Measurements from ENCODE around the gene CDKL4.

GRCh38 chr2:39210846-39211245, 32.9 kb downstream of the CDKL4 start:
- TF ChIP-seq, protein P1, sequence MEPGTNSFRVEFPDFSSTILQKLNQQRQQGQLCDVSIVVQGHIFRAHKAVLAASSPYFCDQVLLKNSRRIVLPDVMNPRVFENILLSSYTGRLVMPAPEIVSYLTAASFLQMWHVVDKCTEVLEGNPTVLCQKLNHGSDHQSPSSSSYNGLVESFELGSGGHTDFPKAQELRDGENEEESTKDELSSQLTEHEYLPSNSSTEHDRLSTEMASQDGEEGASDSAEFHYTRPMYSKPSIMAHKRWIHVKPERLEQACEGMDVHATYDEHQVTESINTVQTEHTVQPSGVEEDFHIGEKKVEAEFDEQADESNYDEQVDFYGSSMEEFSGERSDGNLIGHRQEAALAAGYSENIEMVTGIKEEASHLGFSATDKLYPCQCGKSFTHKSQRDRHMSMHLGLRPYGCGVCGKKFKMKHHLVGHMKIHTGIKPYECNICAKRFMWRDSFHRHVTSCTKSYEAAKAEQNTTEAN (CRISPR knock-in tag; conservative IDR thresholded peaks at IDR 0.05), result no peak
- TF ChIP-seq ZNF354B (CRISPR knock-in tag; IDR thresholded peaks at IDR 0.05) (no peak), MEF2D (CRISPR knock-in tag; IDR thresholded peaks at IDR 0.05) (no peak), ZNF512 (CRISPR knock-in tag; IDR thresholded peaks at IDR 0.05) (no peak), ZNF274 (CRISPR knock-in tag; IDR thresholded peaks at IDR 0.05) (no peak), EP300 (IDR thresholded peaks at IDR 0.05; ENCODE audit: low read depth in 2 of 2, low read length in 2 of 2) (no peak), EP300 (CRISPR knock-in tag; IDR thresholded peaks at IDR 0.05; ENCODE audit: borderline replicate concordance) (no peak)

All from HepG2 (cell line).